H1 (cell line): ENCODE data around the gene CCR3. TPM values are rescaled to one million over a fixed set of nuclear protein-coding genes. Genes with fewer than 3 reads are reported as not detected.

Source experiments
- CTCF ChIA-PET: fragments of 300-600 bp; sonication (Branson Sonifier 250); formaldehyde crosslinking; loops from one replicate; lab custom pipeline; 2021; ENCODE audit not compliant: partially characterized antibody; lab: Charles Lee
- POLR2A ChIA-PET: fragments of 300-600 bp; sonication (Branson Sonifier 250); formaldehyde crosslinking; loops from one replicate; lab custom pipeline; 2021; ENCODE audit warnings: inconsistent platforms; ENCODE audit not compliant: partially characterized antibody; lab: Charles Lee
- DNase-seq, 2 experiments: peaks; one replicate each; pipeline versions ENCODE4 v3.0.0 to v3.0.0-alpha.2; 2010 to 2022; ENCODE audit warnings: low spot score in 2 of 2, low read depth in 1 of 2, mixed read lengths in 1 of 2
- FAIRE-seq: peaks from 2 replicates; lab custom pipeline; 2011; peaks lifted over from hg19 to GRCh38; lab: Jason Lieb, UNC
- H2AFZ ChIP-seq: 2 replicates; pipeline ENCODE4 v1.8.1; 2012; ENCODE audit warnings: low read length, inconsistent platforms
- H2AK5ac ChIP-seq: 2 replicates; pipeline ENCODE4 v1.6.1; 2013; ENCODE audit warnings: low read depth, low read length
- H2BK120ac ChIP-seq: replicated peaks from 2 replicates; pipeline ENCODE3; 2013; ENCODE audit warnings: low read depth, low read length, inconsistent platforms
- H2BK12ac ChIP-seq: 2 replicates; pipeline ENCODE4 v1.6.1; 2013; ENCODE audit warnings: low read depth, low read length
- H2BK15ac ChIP-seq: 2 replicates; pipeline ENCODE4 v1.6.1; 2013; ENCODE audit warnings: low read length
- H2BK20ac ChIP-seq: 2 replicates; pipeline ENCODE4 v1.6.1; 2013; ENCODE audit warnings: low read length
- H2BK5ac ChIP-seq: 2 replicates; pipeline ENCODE4 v1.6.1; 2013; ENCODE audit warnings: low read depth, low read length
- H3K14ac ChIP-seq: 2 replicates; pipeline ENCODE4 v1.6.1; 2013; ENCODE audit warnings: inconsistent platforms; ENCODE audit not compliant: insufficient read length
- H3K18ac ChIP-seq: 2 replicates; pipeline ENCODE4 v1.6.1; 2013; ENCODE audit warnings: low read length; ENCODE audit errors: extremely low read depth
- H3K23ac ChIP-seq: 2 replicates; pipeline ENCODE4 v1.6.1; 2013; ENCODE audit warnings: inconsistent platforms; ENCODE audit not compliant: insufficient read length
- H3K23me2 ChIP-seq: 2 replicates; pipeline ENCODE4 v1.6.1; 2013; ENCODE audit warnings: low read depth, low read length
- H3K27ac ChIP-seq: 2 replicates; pipeline ENCODE4 v1.6.1; 2011; ENCODE audit warnings: low read depth, low read length, inconsistent platforms
- H3K27me3 ChIP-seq, 4 experiments: replicated peaks in 1 of 4; 1 replicate in 1 of 4; 2 replicates in 3 of 4; pipeline versions ENCODE4 v1.6.1 to v1.8.1; 2011 to 2013; ENCODE audit warnings: low read length in 3 of 4, mild to moderate bottlenecking in 3 of 4, inconsistent platforms in 2 of 4, mixed read lengths in 2 of 4, moderate library complexity in 1 of 4; ENCODE audit not compliant: control insufficient read depth in 3 of 4, insufficient read depth in 3 of 4; ENCODE audit errors: extremely low read depth in 1 of 4
- H3K36me3 ChIP-seq, 4 experiments: 2 replicates each; pipeline versions ENCODE4 v1.6.1 to v1.8.1; 2011 to 2013; ENCODE audit warnings: mild to moderate bottlenecking in 4 of 4, low read length in 3 of 4, moderate library complexity in 2 of 4, control low read depth in 1 of 4, inconsistent platforms in 1 of 4; ENCODE audit not compliant: insufficient read depth in 4 of 4, control insufficient read depth in 2 of 4
- H3K4ac ChIP-seq: replicated peaks from 2 replicates; pipeline ENCODE3; 2013; ENCODE audit warnings: low read length, low read depth, mixed read lengths, inconsistent platforms; ENCODE audit not compliant: insufficient read length
- H3K4me1 ChIP-seq, 4 experiments: replicated peaks in 1 of 4; 1 replicate in 1 of 4; 2 replicates in 3 of 4; pipeline versions ENCODE4 v1.6.1 to v1.8.1; 2011 to 2013; ENCODE audit warnings: low read length in 3 of 4, inconsistent platforms in 2 of 4, mixed read lengths in 1 of 4; ENCODE audit not compliant: insufficient read depth in 4 of 4, control insufficient read depth in 3 of 4
- H3K4me2 ChIP-seq, 2 experiments: 2 replicates each; pipeline versions ENCODE4 v1.6.1 to v1.8.1; 2011 to 2013; ENCODE audit warnings: low read depth in 2 of 2, low read length in 2 of 2, control low read depth in 1 of 2, inconsistent platforms in 1 of 2, mild to moderate bottlenecking in 1 of 2; ENCODE audit not compliant: insufficient read depth in 1 of 2
- H3K4me3 ChIP-seq, 4 experiments: fragments of 200-600, 300-600 bp in 1 of 4; sonication (generic), shearing (Covaris generic), sonication (Bioruptor Twin) in 1 of 4; 2 replicates each; pipeline versions ENCODE4 v1.5.1 to v1.8.1; 2011 to 2016; ENCODE audit warnings: low read length in 4 of 4, low read depth in 3 of 4, control low read depth in 2 of 4, inconsistent platforms in 2 of 4, mild to moderate bottlenecking in 2 of 4, mixed read lengths in 1 of 4, moderate library complexity in 1 of 4; ENCODE audit not compliant: insufficient read depth in 2 of 4; ENCODE audit errors: extremely low read depth in 1 of 4
- H3K56ac ChIP-seq: replicated peaks from 2 replicates; pipeline ENCODE3; 2013; ENCODE audit warnings: low read depth, mild to moderate bottlenecking, mixed read lengths, low read length, inconsistent platforms; ENCODE audit not compliant: insufficient read length
- H3K79me1 ChIP-seq: 2 replicates; pipeline ENCODE4 v1.6.1; 2013; ENCODE audit warnings: low read depth, low read length, control low read depth
- H3K79me2 ChIP-seq, 2 experiments: 2 replicates each; pipeline versions ENCODE4 v1.6.1 to v1.8.1; 2012 to 2013; ENCODE audit warnings: low read length in 2 of 2, mild to moderate bottlenecking in 2 of 2, inconsistent platforms in 1 of 2; ENCODE audit not compliant: insufficient read depth in 2 of 2, control insufficient read depth in 1 of 2
- H3K9ac ChIP-seq, 4 experiments: replicated peaks in 1 of 4; 1 replicate in 1 of 4; 2 replicates in 3 of 4; pipeline versions ENCODE4 v1.6.1 to v1.8.1; 2011 to 2013; ENCODE audit warnings: low read depth in 3 of 4, low read length in 3 of 4, control low read depth in 2 of 4, mild to moderate bottlenecking in 2 of 4, moderate library complexity in 2 of 4, inconsistent platforms in 1 of 4; ENCODE audit errors: extremely low read depth in 1 of 4
- H3K9me3 ChIP-seq, 2 experiments: 2 replicates each; pipeline versions ENCODE4 v1.6.1 to v1.8.1; 2012 to 2013; ENCODE audit warnings: mild to moderate bottlenecking in 2 of 2, moderate library complexity in 2 of 2, control low read depth in 1 of 2, inconsistent platforms in 1 of 2, low read depth in 1 of 2, low read length in 1 of 2, mixed read lengths in 1 of 2; ENCODE audit not compliant: insufficient read depth in 2 of 2
- H4K20me1 ChIP-seq, 2 experiments: replicated peaks in 1 of 2; 2 replicates each; pipeline versions ENCODE3 to v1.8.1; 2011 to 2013; ENCODE audit warnings: inconsistent platforms in 2 of 2, low read length in 2 of 2, mild to moderate bottlenecking in 1 of 2; ENCODE audit not compliant: insufficient read depth in 2 of 2, control insufficient read depth in 1 of 2
- H4K5ac ChIP-seq: 2 replicates; pipeline ENCODE4 v1.6.1; 2013; ENCODE audit warnings: low read length, low read depth, mixed read lengths, inconsistent platforms; ENCODE audit not compliant: insufficient read length
- H4K8ac ChIP-seq: 2 replicates; pipeline ENCODE4 v1.8.0; 2013; ENCODE audit warnings: mild to moderate bottlenecking, moderate library complexity, low read length, inconsistent platforms; ENCODE audit not compliant: insufficient read depth; ENCODE audit errors: extremely low read depth
- H4K91ac ChIP-seq: replicated peaks from 2 replicates; pipeline ENCODE3; 2013; ENCODE audit warnings: low read length, mixed read lengths, inconsistent platforms; ENCODE audit not compliant: insufficient read length
- BACH1 ChIP-seq: IDR thresholded peaks from 2 replicates; pipeline ENCODE4 v1.6.1; 2012; ENCODE audit warnings: low read length, improper control_type of control experiment
- RNF2 ChIP-seq: fragments of 200-900, 300-1000 bp; sonication (generic); IDR thresholded peaks from 2 replicates; pipeline ENCODE4 v1.7.1; 2016; ENCODE audit warnings: borderline replicate concordance, low read depth, mild to moderate bottlenecking, antibody characterized with exemption, low read length; ENCODE audit not compliant: poor library complexity, severe bottlenecking; ENCODE audit errors: missing control alignments
- WGBS, 2 experiments: shearing (Covaris generic) in 1 of 2; methylation state at CpG; one replicate each; pipeline versions ENCODE4 v1.1.6 to v1.1.7; 2013 to 2015; ENCODE audit warnings: low lambda C conversion rate in 2 of 2, mixed read lengths in 2 of 2, inconsistent platforms in 1 of 2, low coverage in 1 of 2, missing lambda C conversion rate in 1 of 2; ENCODE audit not compliant: insufficient replicate concordance in 2 of 2, insufficient coverage in 1 of 2, insufficient read length in 1 of 2; ENCODE audit errors: extremely low coverage in 1 of 2, missing lambda C conversion rate in 1 of 2; 5-methylcytosine and 5-hydroxymethylcytosine counted together
- polyA plus RNA-seq, 7 experiments: library from polyadenylated mRNA; depleted of rRNA in 3 of 7; stranded (reverse) in 5 of 7; unstranded in 2 of 7; fragments of >200 nt in 5 of 7; fragments of 200-250 nt in 2 of 7; gene quantifications; 1 replicate in 5 of 7; 2 replicates in 1 of 7; 4 replicates in 1 of 7; pipeline versions ENCODE4 v1.2.1 to v1.2.3, GENCODE V29; 2011 to 2013; ENCODE audit warnings: missing spikeins in 2 of 7, mixed read lengths in 2 of 7
- total RNA-seq: library from RNA; stranded (reverse); fragmentation: NEBNext Ultra II Directional; extraction: Animal tissue kit (Norgen Biotek cat#: 25700); gene quantifications from 2 replicates; pipeline ENCODE4 v1.2.1, GENCODE V29; 2021

Gene CCR3
- total and polyA plus RNA-seq, 2 of the 8 experiments (the other 6 are each of a cell fraction or from before 2014, with no cell fraction given) = not detected

DNA sequence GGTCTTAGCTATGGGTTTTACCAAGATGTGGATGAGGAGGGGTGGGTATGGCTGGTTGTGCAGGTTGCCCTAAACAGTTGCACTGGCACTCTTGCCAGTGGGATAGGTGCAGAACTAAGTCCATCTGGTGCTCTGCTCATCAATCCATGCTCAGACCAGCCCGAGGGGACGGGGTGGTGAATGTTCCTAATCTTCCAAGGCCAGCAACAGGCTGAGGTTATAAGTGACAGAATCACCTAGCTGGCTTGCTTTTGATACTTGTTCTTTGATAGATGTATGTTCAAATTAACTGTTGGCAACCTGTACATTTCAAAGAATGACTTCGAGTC lies 58.2 kb downstream of the CCR3 start:
- Histone ChIP-seq H2AK5ac (no peak overlapping the region), H3K14ac (no peak overlapping the region), H3K23ac (no peak overlapping the region), H3K4me3 (no peak overlapping the region), H2BK15ac (no peak overlapping the region), H3K79me1 (no peaks in the 10 kb centered on the region), H3K9ac (no peak overlapping the region), H4K8ac (no peak overlapping the region), H3K18ac (no peak overlapping the region), H3K27ac (no peak overlapping the region), H2BK120ac (no peak overlapping the region), H4K5ac (no peak overlapping the region), H3K79me2 (no peaks in the 10 kb centered on the region), H3K56ac (no peak overlapping the region), H2AFZ (no peak overlapping the region), H3K4me1 (no peaks in the 10 kb centered on the region), H3K9me3 (no peaks in the 10 kb centered on the region), H3K4me2 (no peak overlapping the region), H3K27me3 (no peaks in the 10 kb centered on the region), H2BK12ac (no peak overlapping the region), H4K20me1 (no peaks in the 10 kb centered on the region), H2BK5ac (no peak overlapping the region), H3K23me2 (no peaks in the 10 kb centered on the region), H3K4ac (no peak overlapping the region), H2BK20ac (no peak overlapping the region), H4K91ac (no peak overlapping the region), H3K36me3 (no peaks in the 10 kb centered on the region)
- FAIRE-seq (no peak), DNase-seq (no peak)
- ChIA-PET POLR2A (no interaction called here), CTCF (interaction anchor here (0.6 kb wide), 1 partner anchor 107 kb away, joined by 3 read pairs; no protein-coding TSS in a partner anchor)
- TF ChIP-seq RNF2 (no peak), BACH1 (no peak)
- WGBS, 2 experiments = 80% methylated on average over 3 of the region's 3 CpGs; no CpG with 5 or more reads in 1 of the 2 experiments
